K562 (cell line): ENCODE results near the gene KRTAP4-6. TPM values are rescaled to one million over a fixed set of nuclear protein-coding genes. Genes with fewer than 3 reads are reported as not detected.
"Not testable (repeated sequence)": the region's sequence is repeated elsewhere in the genome, so short reads cannot be mapped to it uniquely, and the experiment has no call there.

ENCODE experiments used
- ATAC-seq: fragments of 200-7000 bp; cut with Tn5 transposase; 3 replicates; pipeline ENCODE4 v1.9.1; 2020; ENCODE audit warnings: moderate library complexity
- BruUV-seq: library from RNA; stranded (reverse); fragments of 400-500 nt; replicated peaks from 2 replicates; lab custom pipeline; 2021; lab: Mats Ljungman, UMichigan
- CTCF ChIA-PET: fragments of 300-600 bp; formaldehyde crosslinking; extraction: SDS; loops from one replicate; lab custom pipeline; 2021; ENCODE audit warnings: low intra/inter-chr PET ratio; lab: Yijun Ruan, JAX
- POLR2A ChIA-PET: fragments of 300-600, 350-650 bp; sonication (Branson Sonifier 250); formaldehyde crosslinking; extraction: SDS; loops from one replicate; lab custom pipeline; 2021; ENCODE audit warnings: antibody characterized with exemption, inconsistent platforms; lab: Yijun Ruan, JAX
- DNase-seq, 4 experiments: peaks; one replicate each; pipeline versions ENCODE4 v3.0.0 to v3.0.0-alpha.2; 2011 to 2018; ENCODE audit warnings: low spot score in 3 of 4, mixed read lengths in 3 of 4; ENCODE audit errors: extremely low read depth in 1 of 4
- FAIRE-seq: peaks from 2 replicates; lab custom pipeline; 2011; peaks lifted over from hg19 to GRCh38; lab: Jason Lieb, UNC
- H2AFZ ChIP-seq: 2 replicates; pipeline ENCODE4 v1.6.0; 2011; ENCODE audit warnings: low read depth, low read length, control low read depth, inconsistent platforms
- H3K27ac ChIP-seq: fragments of 200-600 bp; 3 replicates; pipeline ENCODE4 v1.8.0; 2011; ENCODE audit warnings: low read depth, mild to moderate bottlenecking, control low read depth, inconsistent platforms, low read length, moderate library complexity, mixed read lengths; ENCODE audit errors: extremely low read depth
- H3K27me3 ChIP-seq, 2 experiments: fragments of 300-600 bp in 1 of 2; 2 replicates in 1 of 2; 3 replicates in 1 of 2; pipeline versions ENCODE4 v1.6.0 to v1.8.0; 2011; ENCODE audit warnings: inconsistent platforms in 2 of 2, low read length in 2 of 2, mild to moderate bottlenecking in 1 of 2, mixed read lengths in 1 of 2, moderate library complexity in 1 of 2; ENCODE audit not compliant: control insufficient read depth in 2 of 2, insufficient read depth in 2 of 2
- H3K36me3 ChIP-seq: fragments of 300-600 bp; 3 replicates; pipeline ENCODE4 v1.8.0; 2011; ENCODE audit warnings: mild to moderate bottlenecking, low read length, inconsistent platforms; ENCODE audit not compliant: control insufficient read depth, insufficient read depth
- H3K4me1 ChIP-seq, 2 experiments: fragments of 200-600 bp in 1 of 2; replicated peaks in 1 of 2; 2 replicates in 1 of 2; 3 replicates in 1 of 2; pipeline versions ENCODE4 v1.5.1 to v1.8.0; 2011; ENCODE audit warnings: inconsistent platforms in 2 of 2, low read length in 2 of 2, mild to moderate bottlenecking in 1 of 2, mixed read lengths in 1 of 2, moderate library complexity in 1 of 2; ENCODE audit not compliant: control insufficient read depth in 2 of 2, insufficient read depth in 2 of 2
- H3K4me2 ChIP-seq: 2 replicates; pipeline ENCODE4 v1.6.1; 2011; ENCODE audit warnings: low read length, control low read depth, inconsistent platforms, mixed read lengths; ENCODE audit not compliant: insufficient read depth
- H3K4me3 ChIP-seq: fragments of 200-600 bp; sonication (generic), shearing (Covaris generic); 2 replicates; pipeline ENCODE4 v1.5.1; 2016; ENCODE audit warnings: control low read depth, inconsistent platforms
- H3K79me2 ChIP-seq: fragments of 200-600 bp; 3 replicates; pipeline ENCODE4 v1.8.0; 2011; ENCODE audit warnings: low read length, inconsistent platforms; ENCODE audit not compliant: control insufficient read depth, insufficient read depth
- H3K9ac ChIP-seq, 2 experiments: 2 replicates each; pipeline versions ENCODE4 v1.6.0 to v1.6.1; 2011; ENCODE audit warnings: low read depth in 2 of 2, low read length in 2 of 2, control low read depth in 1 of 2, inconsistent platforms in 1 of 2, mild to moderate bottlenecking in 1 of 2, mixed read lengths in 1 of 2; ENCODE audit not compliant: insufficient read depth in 1 of 2
- H3K9me1 ChIP-seq: one replicate; pipeline ENCODE4 v1.6.0; 2011; ENCODE audit warnings: inconsistent platforms, mild to moderate bottlenecking, low read length, moderate library complexity; ENCODE audit not compliant: control insufficient read depth, insufficient read depth
- H3K9me3 ChIP-seq: replicated peaks from 2 replicates; pipeline ENCODE4 v1.5.1; 2011; ENCODE audit warnings: low read depth, low read length, inconsistent platforms; ENCODE audit not compliant: control insufficient read depth, insufficient read depth
- H4K20me1 ChIP-seq: replicated peaks from 2 replicates; pipeline ENCODE4 v1.6.1; 2011; ENCODE audit warnings: low read length, inconsistent platforms, mixed read lengths; ENCODE audit not compliant: control insufficient read depth, insufficient read depth
- RBFOX2 ChIP-seq: fragments of 200-400 bp; formaldehyde crosslinking; IDR thresholded peaks from 2 replicates; pipeline ENCODE4 v1.6.1; 2017; ENCODE audit warnings: low read depth, mild to moderate bottlenecking, low read length, moderate library complexity
- ZNF316 ChIP-seq: fragments of 450-650 bp; IDR thresholded peaks from 2 replicates; pipeline ENCODE4 v1.6.1; 2016
- WGBS: fragments of 100-300 bp; shearing (Covaris generic); methylation state at CpG from one replicate; pipeline ENCODE4 v1.1.6; 2016; ENCODE audit warnings: low coverage, mixed read lengths; ENCODE audit not compliant: insufficient coverage; ENCODE audit errors: missing lambda C conversion rate; 5-methylcytosine and 5-hydroxymethylcytosine counted together
- in situ Hi-C: fragments of 300-500 bp; cut with MboI; formaldehyde crosslinking; loops from 4 replicates; pipeline ENCODE4 v1.15.0; 2018; ENCODE audit warnings: inconsistent platforms, mixed read lengths
- intact Hi-C: fragments of 100-400 bp; cut with micrococcal nuclease; formaldehyde crosslinking; loops from 2 replicates; pipeline ENCODE4 v1.14.2; 2022
- polyA plus RNA-seq, 8 experiments: library from polyadenylated mRNA; depleted of rRNA in 4 of 8; stranded (reverse) in 5 of 8; unstranded in 3 of 8; fragments of >200 nt; fragmentation: Nextera tagmentation in 2 of 8; fragmentation: Illumina TruSeq in 1 of 8; extraction: Ambion mirVana in 2 of 8; extraction: Trizol in 1 of 8; gene quantifications; 2 replicates each; pipeline versions ENCODE4 v1.2.1 to v1.2.3, GENCODE V29; 2011 to 2014; ENCODE audit warnings: inconsistent platforms in 1 of 8, missing spikeins in 1 of 8
- total RNA-seq, 7 experiments: library from RNA; depleted of rRNA in 6 of 7; stranded (reverse); fragments of >200 nt in 6 of 7; fragmentation: Illumina TruSeq in 2 of 7; extraction: Trizol in 2 of 7; gene quantifications; 2 replicates each; pipeline versions ENCODE4 v1.2.1 to v1.2.3, GENCODE V29; 2011 to 2021; ENCODE audit warnings: low replicate concordance in 1 of 7

Gene KRTAP4-6
- total and polyA plus RNA-seq, 9 of the 15 experiments (the other 6 are each of a cell fraction or from before 2014, with no cell fraction given): not detected

GRCh38 chr17:41125064-41125463 lies 15.3 kb downstream of the KRTAP4-6 start:
- no peak overlapping the region for H2AFZ ChIP-seq
- no peaks in the 10 kb centered on the region for H3K27me3 ChIP-seq
- BruUV-seq: no TSS peak
- no peaks in the 10 kb centered on the region for H3K4me1 ChIP-seq
- ATAC-seq (no peak), FAIRE-seq (no peak), DNase-seq (no peak)
- no peak overlapping the region for H3K27ac ChIP-seq
- TF ChIP-seq RBFOX2 (no peak), ZNF316 (peak; percentile 8; the same call in 1 of the 2 replicates)
- H3K9me3 ChIP-seq: no peaks in the 10 kb centered on the region
- no peaks in the 10 kb centered on the region for H3K36me3 ChIP-seq
- H3K79me2 ChIP-seq: no peaks in the 10 kb centered on the region
- intact Hi-C loops: no loop called here
- H4K20me1 ChIP-seq: no peaks in the 10 kb centered on the region
- no peak overlapping the region for H3K4me3 ChIP-seq
- 0% methylated on average over 2 of the region's 2 CpGs for WGBS
- in situ Hi-C loops: no loop called here
- no peak overlapping the region for H3K4me2 ChIP-seq
- ChIA-PET CTCF (no interaction called here), POLR2A (no interaction called here)
- H3K9ac ChIP-seq: no peak overlapping the region
- H3K9me1 ChIP-seq: no peaks in the 10 kb centered on the region

- H3K79me2 ChIP-seq, H2AFZ ChIP-seq, H3K4me3 ChIP-seq, H3K27ac ChIP-seq, H4K20me1 ChIP-seq, H3K27me3 ChIP-seq, H3K4me2 ChIP-seq, BruUV-seq, H3K36me3 ChIP-seq, H3K9me1 ChIP-seq, H3K9ac ChIP-seq, ATAC-seq, H3K9me3 ChIP-seq, in situ Hi-C loops, FAIRE-seq, intact Hi-C loops, CTCF ChIA-PET, DNase-seq, H3K4me1 ChIP-seq: not testable (repeated sequence)
- 0% methylated on average over 3 of the region's 3 CpGs for WGBS
- POLR2A ChIA-PET: interaction anchor here (0.6 kb wide), 2 partner anchors 23 to 354 kb away, joined by 3 to 4 read pairs; no protein-coding TSS in a partner anchor
Measured at GRCh38 chr17:41123991-41124371, 16.4 kb downstream of the KRTAP4-6 start, which contains the start of gene KRTAP4-12. Gene KRTAP4-12 (minus strand): TSS chr17:41124182. CDS start chr17:41124122, 60 bp downstream.

- H3K9me1 ChIP-seq, ATAC-seq, H3K4me3 ChIP-seq, H3K9me3 ChIP-seq, H3K4me2 ChIP-seq, FAIRE-seq, CTCF ChIA-PET, in situ Hi-C loops, H3K4me1 ChIP-seq, DNase-seq, H3K79me2 ChIP-seq, H3K36me3 ChIP-seq, H4K20me1 ChIP-seq, H3K27ac ChIP-seq, H3K9ac ChIP-seq, intact Hi-C loops, BruUV-seq, H3K27me3 ChIP-seq, H2AFZ ChIP-seq: not testable (repeated sequence)
- WGBS: 0% methylated on average over 10 of the region's 12 CpGs
- POLR2A ChIA-PET: interaction anchor here (0.6 kb wide), 2 partner anchors 23 to 354 kb away, joined by 3 to 4 read pairs; no protein-coding TSS in a partner anchor
Measured at GRCh38 chr17:41123292-41123990, 16.9 kb downstream of the KRTAP4-6 start.
